Mucosa of rectum (tissue), 2 donors: ENCODE results near the gene PMM1.
"Not testable (repeated sequence)": the region's sequence is repeated elsewhere in the genome, so short reads cannot be mapped to it uniquely, and the experiment has no call there.

Experiments
- H3K27ac ChIP-seq, 2 donors: one replicate each; pipeline ENCODE4 v1.7.0; 2013; ENCODE audit warnings: inconsistent platforms in 2 of 2, low read depth in 2 of 2, low read length in 2 of 2
- H3K27me3 ChIP-seq, 2 donors: one replicate each; pipeline ENCODE4 v1.7.0; 2013; ENCODE audit warnings: low read length in 2 of 2; ENCODE audit not compliant: control insufficient read depth in 2 of 2, insufficient read depth in 2 of 2
- H3K36me3 ChIP-seq, 2 donors: one replicate each; pipeline ENCODE4 v1.7.0; 2013; ENCODE audit warnings: low read length in 2 of 2; ENCODE audit not compliant: control insufficient read depth in 2 of 2, insufficient read depth in 2 of 2
- H3K4me1 ChIP-seq, 2 donors: one replicate each; pipeline ENCODE4 v1.7.0; 2013; ENCODE audit warnings: low read length in 2 of 2, mild to moderate bottlenecking in 1 of 2; ENCODE audit not compliant: control insufficient read depth in 2 of 2, insufficient read depth in 2 of 2
- H3K4me3 ChIP-seq, 2 donors: one replicate each; pipeline ENCODE4 v1.7.0; 2013; ENCODE audit warnings: low read length in 2 of 2
- H3K9ac ChIP-seq, 2 donors: one replicate each; pipeline ENCODE4 v1.7.0; 2013; ENCODE audit warnings: low read length in 2 of 2, low read depth in 1 of 2, mild to moderate bottlenecking in 1 of 2
- H3K9me3 ChIP-seq, 2 donors: one replicate each; pipeline ENCODE4 v1.7.0; 2013; ENCODE audit warnings: low read length in 2 of 2; ENCODE audit not compliant: control insufficient read depth in 2 of 2
- donor health status: healthy.
- donor health status: Normal muscosa, but diverticular disease.

The PMM1 gene

GRCh38 chr22:41579297-41579996 lies 10.2 kb downstream of the PMM1 start:
- Histone ChIP-seq H3K9ac (no peak overlapping the region), H3K27me3 (no peaks in the 10 kb centered on the region), H3K9me3 (no peaks in the 10 kb centered on the region), H3K27ac (no peak overlapping the region), H3K36me3 (peaks cover 56 to 73% of the 10 kb centered on the region in 2 donors), H3K4me1 (peaks cover 0 to 2% of the 10 kb centered on the region in 2 donors), H3K4me3 (no peak overlapping the region)

- peaks cover 55 to 67% of the 10 kb centered on the region in 2 donors for H3K36me3 ChIP-seq
- no peak overlapping the region for H3K4me3 ChIP-seq
- no peak overlapping the region for H3K9ac ChIP-seq
- no peak overlapping the region for H3K27ac ChIP-seq
- H3K27me3 ChIP-seq: no peaks in the 10 kb centered on the region
- H3K9me3 ChIP-seq: no peaks in the 10 kb centered on the region
- peaks cover 0 to 2% of the 10 kb centered on the region in 2 donors for H3K4me1 ChIP-seq
These were observed 10.8 kb downstream of the PMM1 start for GRCh38 chr22:41578818-41579217.

- Histone ChIP-seq H3K36me3 (peaks cover 49 to 62% of the 10 kb centered on the region in 2 donors), H3K27ac (no peak overlapping the region), H3K4me3 (no peak overlapping the region), H3K27me3 (no peaks in the 10 kb centered on the region), H3K9ac (no peak overlapping the region), H3K9me3 (no peaks in the 10 kb centered on the region), H3K4me1 (peaks cover 0 to 2% of the 10 kb centered on the region in 2 donors)
These were observed 11.5 kb downstream of the PMM1 start for GRCh38 chr22:41578114-41578513.

GRCh38 chr22:41576877-41577276 lies 12.8 kb downstream of the PMM1 start:
- Histone ChIP-seq H3K27ac (no peak overlapping the region), H3K27me3 (no peaks in the 10 kb centered on the region), H3K9ac (no peak overlapping the region), H3K4me1 (peaks cover 0 to 2% of the 10 kb centered on the region in 2 donors), H3K9me3 (no peaks in the 10 kb centered on the region), H3K4me3 (no peak overlapping the region), H3K36me3 (peaks cover 40 to 51% of the 10 kb centered on the region in 2 donors)

GRCh38 chr22:41575533-41575932 lies 14.1 kb downstream of the PMM1 start:
- no peak overlapping the region for H3K27ac ChIP-seq
- no peak overlapping the region for H3K4me3 ChIP-seq
- no peak overlapping the region for H3K9ac ChIP-seq
- H3K27me3 ChIP-seq: no peaks in the 10 kb centered on the region
- no peaks in the 10 kb centered on the region for H3K9me3 ChIP-seq
- peaks cover 0 to 2% of the 10 kb centered on the region in 2 donors for H3K4me1 ChIP-seq
- peaks cover 39 to 51% of the 10 kb centered on the region in 2 donors for H3K36me3 ChIP-seq

GRCh38 chr22:41574847-41575381 lies 14.7 kb downstream of the PMM1 start:
- Histone ChIP-seq H3K9me3 (no peaks in the 10 kb centered on the region), H3K4me1 (peaks cover 0 to 2% of the 10 kb centered on the region in 2 donors), H3K4me3 (no peak overlapping the region), H3K36me3 (peaks cover 33 to 45% of the 10 kb centered on the region in 2 donors), H3K27me3 (no peaks in the 10 kb centered on the region), H3K27ac (no peak overlapping the region), H3K9ac (no peak overlapping the region)

- H3K27ac ChIP-seq: no peak overlapping the region
- H3K4me1 ChIP-seq: peaks cover 0 to 2% of the 10 kb centered on the region in 2 donors
- no peaks in the 10 kb centered on the region for H3K9me3 ChIP-seq
- H3K27me3 ChIP-seq: no peaks in the 10 kb centered on the region
- no peak overlapping the region for H3K4me3 ChIP-seq
- H3K36me3 ChIP-seq: peaks cover 22 to 33% of the 10 kb centered on the region in 2 donors
- no peak overlapping the region for H3K9ac ChIP-seq
These were observed 16.0 kb downstream of the PMM1 start for GRCh38 chr22:41573677-41574076.

GRCh38 chr22:41572305-41572704 lies 17.3 kb downstream of the PMM1 start:
- not testable (repeated sequence) for H3K4me3 ChIP-seq, H3K9me3 ChIP-seq, H3K27me3 ChIP-seq, H3K27ac ChIP-seq, H3K4me1 ChIP-seq, H3K9ac ChIP-seq
- peaks cover 11 to 19% of the 10 kb centered on the region in 2 donors for H3K36me3 ChIP-seq

GRCh38 chr22:41571786-41572185 lies 17.9 kb downstream of the PMM1 start:
- Histone ChIP-seq H3K4me3 (no peak overlapping the region), H3K27me3 (no peaks in the 10 kb centered on the region), H3K9me3 (no peaks in the 10 kb centered on the region), H3K36me3 (peaks cover 6 to 14% of the 10 kb centered on the region in 2 donors), H3K9ac (no peak overlapping the region), H3K4me1 (peaks cover 0 to 2% of the 10 kb centered on the region in 2 donors), H3K27ac (no peak overlapping the region)

GRCh38 chr22:41570221-41570620 lies 19.4 kb downstream of the PMM1 start:
- no peak overlapping the region for H3K27ac ChIP-seq
- peaks cover 0 to 2% of the 10 kb centered on the region in 2 donors for H3K4me1 ChIP-seq
- no peaks in the 10 kb centered on the region for H3K27me3 ChIP-seq
- no peaks in the 10 kb centered on the region for H3K9me3 ChIP-seq
- H3K36me3 ChIP-seq: peaks cover 3% of the 10 kb centered on the region in 2 donors
- no peak overlapping the region for H3K9ac ChIP-seq
- no peak overlapping the region for H3K4me3 ChIP-seq
